RWPE1 (cell line): ENCODE data around the gene LRRC25.
"Not testable (repeated sequence)": the region's sequence is repeated elsewhere in the genome, so short reads cannot be mapped to it uniquely, and the experiment has no call there.

ENCODE experiments used
- CTCF ChIA-PET: fragments of 350-600 bp; sonication (Branson Sonifier 250); formaldehyde crosslinking; extraction: SDS; loops from one replicate; lab custom pipeline; 2021; lab: Yijun Ruan, JAX
- POLR2A ChIA-PET: fragments of 400-600 bp; formaldehyde crosslinking; extraction: SDS; loops from one replicate; lab custom pipeline; 2020; ENCODE audit warnings: antibody characterized with exemption; ENCODE audit not compliant: low non-redundant PET; lab: Yijun Ruan, JAX
- DNase-seq: peaks from one replicate; pipeline ENCODE4 v3.0.0; 2012; ENCODE audit warnings: low spot score
- H3K27ac ChIP-seq: fragments of 450-650 bp; 2 replicates; pipeline ENCODE4 v1.5.1; 2017
- TF ChIP-seq, protein P1 (sequence below): fragments of 450-650 bp; conservative IDR thresholded peaks from 2 replicates; pipeline ENCODE4 v1.5.1; 2017; ENCODE audit warnings: low read depth, mild to moderate bottlenecking

The LRRC25 gene

DNA sequence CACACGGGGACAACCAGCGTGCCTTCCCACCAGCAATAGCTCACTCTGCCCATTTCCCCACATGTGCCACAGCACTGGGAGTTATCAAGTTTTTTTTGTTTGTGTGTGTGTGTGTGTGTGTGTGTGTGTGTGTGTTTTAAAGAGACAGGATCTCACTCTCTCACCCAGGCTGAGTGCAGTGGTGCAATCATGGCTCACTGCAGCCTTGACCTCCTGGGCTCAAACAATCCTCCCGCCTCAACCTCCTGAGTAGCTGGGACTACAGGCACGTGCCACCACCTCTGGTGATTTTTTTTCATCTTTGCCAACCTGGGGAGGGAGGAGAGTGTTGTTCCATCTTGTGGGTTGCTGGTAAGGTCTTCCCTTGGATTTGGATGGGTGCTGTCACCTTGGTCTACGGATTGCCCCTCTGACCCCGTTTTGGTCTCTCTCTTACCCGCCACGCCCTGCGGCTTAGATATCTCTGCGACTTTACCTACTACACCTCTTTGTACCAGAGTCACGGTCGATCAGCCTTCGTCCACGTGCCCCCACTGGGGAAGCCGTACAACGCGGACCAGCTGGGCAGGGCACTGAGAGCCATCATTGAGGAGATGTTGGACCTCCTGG lies 34.4 kb downstream of the LRRC25 start:
- ChIA-PET POLR2A (no interaction called here), CTCF (interaction anchor here (0.5 to 0.8 kb wide), 2 partner anchors 29 to 50 kb away, joined by 3 to 8 read pairs; no protein-coding TSS in a partner anchor)
- TF ChIP-seq, protein P1, sequence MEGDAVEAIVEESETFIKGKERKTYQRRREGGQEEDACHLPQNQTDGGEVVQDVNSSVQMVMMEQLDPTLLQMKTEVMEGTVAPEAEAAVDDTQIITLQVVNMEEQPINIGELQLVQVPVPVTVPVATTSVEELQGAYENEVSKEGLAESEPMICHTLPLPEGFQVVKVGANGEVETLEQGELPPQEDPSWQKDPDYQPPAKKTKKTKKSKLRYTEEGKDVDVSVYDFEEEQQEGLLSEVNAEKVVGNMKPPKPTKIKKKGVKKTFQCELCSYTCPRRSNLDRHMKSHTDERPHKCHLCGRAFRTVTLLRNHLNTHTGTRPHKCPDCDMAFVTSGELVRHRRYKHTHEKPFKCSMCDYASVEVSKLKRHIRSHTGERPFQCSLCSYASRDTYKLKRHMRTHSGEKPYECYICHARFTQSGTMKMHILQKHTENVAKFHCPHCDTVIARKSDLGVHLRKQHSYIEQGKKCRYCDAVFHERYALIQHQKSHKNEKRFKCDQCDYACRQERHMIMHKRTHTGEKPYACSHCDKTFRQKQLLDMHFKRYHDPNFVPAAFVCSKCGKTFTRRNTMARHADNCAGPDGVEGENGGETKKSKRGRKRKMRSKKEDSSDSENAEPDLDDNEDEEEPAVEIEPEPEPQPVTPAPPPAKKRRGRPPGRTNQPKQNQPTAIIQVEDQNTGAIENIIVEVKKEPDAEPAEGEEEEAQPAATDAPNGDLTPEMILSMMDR: no peak
- DNase-seq: no peak
- H3K27ac ChIP-seq: peak overlapping the region; percentile 93

DNA sequence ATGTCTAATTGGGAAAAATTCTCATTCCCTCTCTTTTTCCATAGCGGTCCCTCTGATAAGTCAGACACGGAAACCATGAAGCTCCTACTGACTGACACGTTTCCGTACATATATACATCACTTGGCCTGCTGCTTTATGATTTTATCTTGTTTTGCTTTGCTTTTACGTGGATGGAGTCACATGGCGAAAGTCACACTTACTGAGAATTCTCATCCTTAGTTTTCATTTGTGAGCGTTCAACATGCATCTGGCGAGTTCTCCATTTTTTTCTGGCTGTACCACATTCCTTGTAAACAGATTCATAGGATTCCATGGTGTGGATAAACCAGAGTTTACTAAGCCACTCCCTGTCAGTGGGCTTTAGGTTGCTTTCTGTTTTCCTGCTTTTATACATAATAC lies 35.8 kb downstream of the LRRC25 start:
- DNase-seq: no peak
- CTCF ChIA-PET: no interaction called here
- POLR2A ChIA-PET: no interaction called here
- TF ChIP-seq, protein P1: no peak
- H3K27ac ChIP-seq: peak overlapping the region; percentile 93; the same call in 1 of the 2 replicates

DNA sequence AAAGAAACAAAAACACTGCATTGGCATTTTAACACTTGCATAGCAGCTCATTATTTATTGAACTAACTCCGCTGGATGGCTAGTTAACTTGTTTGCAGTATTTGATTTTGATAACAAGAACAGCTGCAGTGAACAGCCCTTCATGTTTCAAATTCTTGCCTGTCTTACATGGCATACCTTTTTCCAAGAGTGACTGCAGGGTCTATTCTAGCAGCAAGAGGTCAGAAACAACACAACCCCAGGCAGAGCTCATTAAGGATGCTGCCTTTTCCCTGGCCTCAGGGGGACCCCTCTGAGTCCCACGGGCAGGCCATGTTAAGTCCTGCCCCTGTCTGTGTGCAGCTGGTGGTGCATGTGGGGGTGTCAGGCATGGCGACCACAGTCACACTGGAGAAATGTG lies 40.4 kb downstream of the LRRC25 start:
- DNase-seq: no peak
- TF ChIP-seq, protein P1: no peak
- peak overlapping the region; percentile 59 for H3K27ac ChIP-seq
- CTCF ChIA-PET: no interaction called here
- POLR2A ChIA-PET: no interaction called here

DNA sequence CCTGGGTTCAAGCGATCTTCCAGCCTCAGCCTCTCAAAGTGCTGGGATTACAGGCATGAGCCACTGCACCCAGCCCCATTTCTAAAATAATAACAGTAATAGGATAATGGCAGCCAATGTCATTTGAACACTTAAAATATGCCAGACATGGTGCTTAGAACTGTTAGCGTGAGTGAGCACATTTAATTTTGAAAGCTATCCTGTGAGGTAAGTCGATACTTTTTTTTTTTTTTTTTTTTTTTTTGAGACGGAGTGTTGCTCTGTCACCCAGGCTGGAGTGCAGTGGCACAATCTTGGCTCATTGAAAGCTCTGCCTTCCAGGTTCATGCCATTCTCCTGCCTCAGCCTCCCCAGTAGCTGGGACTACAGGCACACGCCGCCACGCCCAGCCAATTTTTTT lies 42.7 kb downstream of the LRRC25 start:
- POLR2A ChIA-PET, DNase-seq: not testable (repeated sequence)
- 0 out of 2 replicates have a peak overlapping the region, but pooled peaks have one; percentile 59 for H3K27ac ChIP-seq
- CTCF ChIA-PET: interaction anchor here (0.8 kb wide), 1 partner anchor 1675 kb away, joined by 5 read pairs; no protein-coding TSS in a partner anchor

DNA sequence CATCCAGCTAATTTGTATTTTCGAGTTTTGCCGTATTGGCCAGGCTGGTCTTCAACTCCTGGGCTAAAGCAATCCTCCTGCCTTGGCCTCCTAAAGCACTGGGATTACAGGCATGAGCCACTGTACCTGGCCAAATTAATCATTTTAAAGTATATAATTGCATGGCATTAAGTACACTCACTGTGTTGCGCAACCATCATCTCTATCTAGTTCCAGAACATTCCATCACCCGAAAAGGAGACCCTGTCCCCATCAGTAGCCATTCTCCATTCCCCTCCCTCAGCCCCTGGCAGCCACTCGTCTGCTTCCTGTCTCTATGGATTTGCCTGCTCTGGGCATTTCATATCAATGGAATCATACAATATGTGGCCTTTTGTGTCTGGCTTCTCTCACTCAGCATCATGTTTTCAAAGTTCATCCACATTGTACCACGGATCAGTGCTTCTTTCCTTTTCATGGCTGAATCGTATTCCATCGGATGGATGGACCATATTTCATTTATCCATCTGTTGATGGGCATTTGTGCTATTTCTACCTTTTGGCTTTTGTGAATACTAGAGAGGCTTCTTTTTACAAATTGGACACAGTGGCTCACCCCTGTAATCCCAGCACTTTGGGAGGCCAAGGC lies 43.9 kb downstream of the LRRC25 start:
- H3K27ac ChIP-seq: peak overlapping the region; percentile 13; the same call in 1 of the 2 replicates
- ChIA-PET POLR2A (no interaction called here), CTCF (interaction anchor here (0.7 to 1.3 kb wide), 3 partner anchors 10 to 413 kb away, joined by 3 to 4 read pairs (median 3); no protein-coding TSS in a partner anchor)
- DNase-seq: no peak
- TF ChIP-seq, protein P1: no peak

DNA sequence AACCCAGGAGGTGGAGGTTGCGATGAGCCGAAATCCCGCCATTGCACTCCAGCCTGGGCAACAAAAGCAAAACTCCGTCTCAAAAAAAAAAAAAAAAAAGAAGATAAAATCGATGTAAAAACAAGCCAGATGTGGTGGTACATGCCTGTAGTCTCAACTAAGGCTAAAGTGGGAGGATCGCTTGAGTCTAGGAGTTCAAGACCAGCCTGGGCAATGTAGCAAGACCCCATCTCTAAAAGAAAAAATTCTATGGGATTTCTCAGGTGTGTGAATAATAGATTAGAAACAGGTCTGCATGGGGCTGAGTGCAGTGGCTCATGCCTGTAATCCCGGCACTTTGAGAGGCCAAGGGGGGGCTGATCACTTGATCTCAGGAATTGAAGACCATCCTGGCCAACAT lies 45.9 kb downstream of the LRRC25 start:
- ChIA-PET POLR2A (no interaction called here), CTCF (no interaction called here)
- H3K27ac ChIP-seq: no peak overlapping the region
- no peak for DNase-seq
- TF ChIP-seq, protein P1: no peak

DNA sequence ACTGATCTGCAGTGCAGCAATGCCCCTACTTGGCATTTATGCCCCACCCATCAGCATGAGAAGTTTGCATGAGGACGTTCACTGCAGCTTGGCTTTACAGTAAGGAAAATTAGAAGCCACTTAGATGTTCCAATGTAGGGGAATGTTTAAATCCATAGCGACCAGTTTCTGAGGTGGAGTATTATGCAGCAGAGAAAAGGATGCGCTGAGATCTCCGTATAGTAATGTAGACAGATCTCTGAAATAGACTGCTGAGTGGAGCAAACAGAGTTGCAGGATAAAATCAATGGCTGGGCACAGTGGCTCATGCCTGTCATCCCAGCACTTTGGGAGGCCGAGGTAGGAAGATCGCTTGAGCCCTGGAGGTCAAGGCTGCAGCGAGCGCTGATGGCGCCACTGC lies 46.9 kb downstream of the LRRC25 start:
- H3K27ac ChIP-seq: no peak overlapping the region
- CTCF ChIA-PET: interaction anchor here (0.7 to 3.7 kb wide), 6 partner anchors 15 to 117 kb away, joined by 3 to 20 read pairs (median 5); no protein-coding TSS in a partner anchor
- no peak for DNase-seq
- POLR2A ChIA-PET: interaction anchor here (0.6 kb wide), 1 partner anchor 28 kb away, joined by 5 read pairs; no protein-coding TSS in a partner anchor
- TF ChIP-seq, protein P1: no peak
